GM20000 (cell line): Measurements from ENCODE around the gene PTPRE.

Source experiments
- DNase-seq: peaks from one replicate; pipeline ENCODE4 v3.0.0; 2012; ENCODE audit warnings: low spot score
- TF ChIP-seq, protein P1 (sequence below): IDR thresholded peaks from 2 replicates; pipeline ENCODE4 v1.5.1; 2012; ENCODE audit warnings: mild to moderate bottlenecking, control low read depth; ENCODE audit errors: extremely low read depth, missing control alignments

Gene PTPRE

DNA sequence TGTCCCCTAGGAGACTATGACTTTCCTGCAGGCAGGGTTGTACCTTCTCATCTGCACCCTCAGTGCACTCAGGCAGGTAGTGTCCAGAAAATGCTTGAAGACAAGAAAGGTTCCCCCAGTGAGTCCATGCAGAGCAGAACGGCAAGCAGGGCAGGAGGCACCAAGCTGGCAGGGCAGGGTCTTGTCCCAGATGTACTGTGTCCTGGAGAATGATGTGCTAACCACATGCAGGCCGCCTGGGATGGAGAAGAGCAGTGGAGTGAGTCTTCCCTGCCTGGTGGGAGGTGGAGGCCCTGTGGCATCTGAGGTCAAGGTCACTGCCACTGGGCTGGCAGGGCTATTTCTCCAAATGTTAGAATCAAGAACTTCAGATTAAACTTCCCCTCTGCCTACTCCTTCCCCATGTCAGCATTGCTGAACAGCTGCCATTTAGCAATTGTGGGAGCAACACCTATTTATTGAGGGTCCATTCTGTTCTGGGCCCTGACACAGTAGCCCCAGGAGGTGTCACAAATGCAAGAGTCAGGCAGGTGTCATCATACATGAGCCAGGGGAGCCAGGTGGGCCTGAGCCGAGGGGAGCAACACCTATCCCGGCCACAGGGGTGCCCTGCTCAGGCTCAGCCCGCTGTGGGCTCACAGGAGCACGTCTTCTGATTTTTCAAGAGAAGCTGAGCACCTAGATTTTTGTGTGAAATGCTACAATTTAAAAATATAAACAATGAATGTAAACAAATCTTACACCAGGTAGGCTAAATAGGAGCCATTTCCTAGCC lies 34.1 kb downstream of the PTPRE start:
- TF ChIP-seq, protein P1, sequence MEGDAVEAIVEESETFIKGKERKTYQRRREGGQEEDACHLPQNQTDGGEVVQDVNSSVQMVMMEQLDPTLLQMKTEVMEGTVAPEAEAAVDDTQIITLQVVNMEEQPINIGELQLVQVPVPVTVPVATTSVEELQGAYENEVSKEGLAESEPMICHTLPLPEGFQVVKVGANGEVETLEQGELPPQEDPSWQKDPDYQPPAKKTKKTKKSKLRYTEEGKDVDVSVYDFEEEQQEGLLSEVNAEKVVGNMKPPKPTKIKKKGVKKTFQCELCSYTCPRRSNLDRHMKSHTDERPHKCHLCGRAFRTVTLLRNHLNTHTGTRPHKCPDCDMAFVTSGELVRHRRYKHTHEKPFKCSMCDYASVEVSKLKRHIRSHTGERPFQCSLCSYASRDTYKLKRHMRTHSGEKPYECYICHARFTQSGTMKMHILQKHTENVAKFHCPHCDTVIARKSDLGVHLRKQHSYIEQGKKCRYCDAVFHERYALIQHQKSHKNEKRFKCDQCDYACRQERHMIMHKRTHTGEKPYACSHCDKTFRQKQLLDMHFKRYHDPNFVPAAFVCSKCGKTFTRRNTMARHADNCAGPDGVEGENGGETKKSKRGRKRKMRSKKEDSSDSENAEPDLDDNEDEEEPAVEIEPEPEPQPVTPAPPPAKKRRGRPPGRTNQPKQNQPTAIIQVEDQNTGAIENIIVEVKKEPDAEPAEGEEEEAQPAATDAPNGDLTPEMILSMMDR: no peak

DNA sequence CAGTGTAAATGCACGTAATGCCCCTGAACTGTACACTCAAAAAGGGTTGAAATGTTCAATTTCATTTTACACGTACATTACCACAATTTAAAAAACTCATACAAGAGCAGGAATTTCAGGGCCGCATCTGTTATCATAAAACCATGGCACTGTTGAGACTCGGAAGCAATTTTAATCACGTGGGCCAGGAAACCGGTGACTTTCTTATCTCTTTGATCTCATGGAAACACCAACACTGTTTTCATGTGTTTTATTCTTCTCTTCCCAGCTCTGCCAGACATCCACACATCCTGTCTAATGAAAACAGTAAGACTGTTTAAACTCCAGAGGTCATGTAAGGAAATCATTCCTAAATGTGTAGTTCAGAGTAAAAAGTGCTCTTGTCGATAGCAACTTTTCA lies 35.9 kb downstream of the PTPRE start:
- no peak for DNase-seq
- TF ChIP-seq, protein P1: no peak

More for the DNA sequence above, 34.1 kb downstream of the PTPRE start:
- no peak for DNase-seq

DNA sequence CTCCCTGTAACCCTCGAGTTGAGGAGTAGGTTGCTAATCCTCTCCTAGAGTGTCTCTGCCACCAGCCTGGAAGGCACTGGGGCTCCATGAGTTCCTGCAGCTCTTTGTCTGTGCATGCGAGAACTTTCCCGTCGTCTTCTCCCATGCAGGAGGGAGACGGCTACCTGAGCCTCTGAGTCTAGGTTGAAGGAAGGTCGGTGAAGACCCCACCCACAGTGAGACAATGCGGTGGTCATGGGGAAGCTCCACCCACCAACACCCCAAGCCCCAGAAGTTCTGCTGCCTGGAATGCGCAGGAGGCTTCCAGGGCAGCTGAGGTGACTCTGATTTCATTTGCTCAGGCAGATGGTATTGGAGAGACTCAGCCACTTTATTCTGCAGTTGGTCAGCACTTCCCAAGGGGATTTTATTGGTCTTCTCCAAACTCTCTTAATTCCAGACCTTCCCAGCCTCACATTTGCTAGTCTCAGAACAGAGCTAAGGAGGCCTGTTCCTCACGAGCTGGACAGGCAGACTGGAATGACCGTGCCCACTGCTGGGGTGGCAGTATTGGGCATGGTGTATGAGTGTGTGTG lies 36.5 kb downstream of the PTPRE start:
- DNase-seq: no peak
- TF ChIP-seq, protein P1: no peak

DNA sequence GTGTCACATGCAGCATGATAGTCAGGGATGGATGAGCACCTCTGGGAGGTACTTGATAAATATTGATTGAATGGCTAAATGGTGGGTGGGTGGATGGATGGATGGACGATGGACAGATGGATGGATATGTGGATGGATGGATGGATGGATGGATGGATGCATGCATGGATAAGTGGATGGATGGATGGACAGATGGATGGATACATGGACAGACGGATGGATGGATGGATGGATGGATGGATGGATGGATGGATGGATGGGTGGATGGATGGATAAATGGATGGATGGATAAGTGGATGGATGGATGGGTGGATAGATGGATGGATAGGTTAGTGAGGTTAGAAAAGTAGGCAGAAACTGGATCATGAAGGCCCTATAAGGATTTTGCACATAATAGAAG lies 37.4 kb downstream of the PTPRE start:
- TF ChIP-seq, protein P1: no peak
- no peak for DNase-seq

DNA sequence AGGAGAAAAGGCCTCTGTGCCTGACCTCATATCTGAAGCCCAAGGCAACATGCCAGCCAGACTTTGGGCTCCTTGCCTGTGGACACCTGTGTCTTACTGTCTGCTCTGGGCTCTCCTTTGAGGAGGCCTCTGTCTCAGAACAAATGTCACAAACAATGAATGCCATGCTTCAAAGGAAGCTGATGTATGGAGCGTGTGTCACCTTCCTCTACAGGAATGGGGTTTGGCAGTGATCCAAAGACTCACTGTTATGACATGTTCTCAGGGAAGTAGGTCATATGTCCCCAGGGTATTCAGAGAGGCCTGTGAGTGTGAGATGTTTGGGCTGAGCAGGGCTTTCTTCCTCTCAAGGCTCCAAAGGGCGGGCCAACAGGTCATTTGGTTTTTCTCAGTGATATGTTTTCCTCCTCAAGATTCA lies 38.4 kb downstream of the PTPRE start:
- TF ChIP-seq, protein P1: no peak
- no peak for DNase-seq

DNA sequence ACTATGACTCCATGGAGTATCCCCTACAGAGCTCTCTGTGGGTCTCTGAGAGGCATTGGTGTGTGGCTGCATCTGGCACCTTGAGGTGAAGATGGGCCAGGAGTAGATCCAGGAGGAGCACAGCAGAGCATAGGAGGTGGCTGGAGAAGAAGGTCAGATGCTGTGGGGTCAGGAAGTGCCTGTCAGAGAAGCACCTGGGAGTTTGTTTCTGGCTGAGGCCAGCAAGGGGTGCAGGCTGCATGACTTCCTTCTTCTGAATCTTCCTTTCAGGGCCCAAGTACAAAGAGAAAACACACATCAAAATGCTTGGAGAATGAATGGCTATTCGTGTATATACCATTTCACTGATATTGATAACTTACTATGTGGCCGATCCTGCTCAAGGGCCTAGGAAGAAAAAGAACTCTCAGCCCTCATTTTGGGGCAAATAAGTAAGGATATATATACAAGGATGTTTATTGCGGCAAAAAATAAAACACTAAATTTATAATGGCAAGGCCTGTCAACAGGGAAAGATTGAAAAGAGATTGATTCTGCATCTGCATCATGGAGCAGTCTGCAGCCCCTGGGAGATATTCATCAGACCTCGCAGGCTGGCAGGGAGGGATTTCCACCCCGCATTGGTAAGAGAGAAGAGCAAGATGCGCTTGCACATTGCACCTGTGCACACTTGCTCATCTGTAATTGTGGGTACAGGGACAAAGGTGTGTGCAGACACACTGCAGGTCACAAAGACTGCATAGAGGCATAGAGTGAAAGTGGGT lies 39.2 kb downstream of the PTPRE start:
- DNase-seq: no peak
- TF ChIP-seq, protein P1: no peak

DNA sequence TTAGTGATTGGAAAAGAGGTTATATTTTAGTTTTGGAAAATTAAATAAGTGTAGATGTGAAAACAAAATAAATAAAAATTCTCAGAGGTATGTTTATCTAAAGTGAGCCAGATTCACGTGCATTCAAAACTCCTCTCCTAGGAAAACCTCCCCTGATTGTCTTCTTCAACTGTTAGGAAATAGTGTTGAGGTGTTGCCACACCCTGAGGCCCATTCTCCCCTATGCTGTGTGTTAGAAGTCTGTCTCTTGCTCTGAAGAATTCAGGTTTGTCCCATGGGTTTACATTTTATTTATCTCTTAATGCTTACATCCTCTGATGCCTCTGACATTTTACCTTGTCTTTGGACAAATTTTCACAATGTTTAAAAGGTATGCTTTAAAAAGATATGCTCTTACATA lies 40.3 kb downstream of the PTPRE start:
- no peak for DNase-seq
- TF ChIP-seq, protein P1: no peak
